Uterus (tissue), 4 donors: Measurements from ENCODE around the gene TRIP10. TPM values are rescaled to one million over a fixed set of nuclear protein-coding genes. Genes with fewer than 3 reads are reported as not detected.
"Not testable (repeated sequence)": the region's sequence is repeated elsewhere in the genome, so short reads cannot be mapped to it uniquely, and the experiment has no call there.

Source experiments
- DNase-seq, 2 donors: peaks; one replicate each; pipeline ENCODE4 v3.0.0-alpha.2; 2019 to 2020
- H3K27ac ChIP-seq, 2 donors: fragments of 200-600 bp; sonication (generic); 1 replicate in 1 of 2; 2 replicates in 1 of 2; pipeline ENCODE4 v1.5.1; 2016 to 2018
- H3K27me3 ChIP-seq, 2 donors: fragments of 200-600 bp; sonication (generic); one replicate each; pipeline ENCODE4 v1.5.1; 2018 to 2019; ENCODE audit warnings: control low read depth in 1 of 2
- H3K36me3 ChIP-seq, 2 donors: fragments of 200-600 bp; sonication (generic); one replicate each; pipeline ENCODE4 v1.5.1; 2019; ENCODE audit warnings: control low read depth in 1 of 2
- H3K4me1 ChIP-seq, 2 donors: fragments of 200-600 bp; sonication (generic); one replicate each; pipeline ENCODE4 v1.5.1; 2018 to 2019; ENCODE audit warnings: control low read depth in 1 of 2
- H3K4me3 ChIP-seq, 2 donors: fragments of 200-600 bp; sonication (generic); 1 replicate in 1 of 2; 2 replicates in 1 of 2; pipeline ENCODE4 v1.5.1; 2018 to 2019; ENCODE audit warnings: mild to moderate bottlenecking in 1 of 2
- H3K9me3 ChIP-seq, 2 donors: fragments of 200-600 bp; sonication (generic); one replicate each; pipeline ENCODE4 v1.5.1; 2019; ENCODE audit warnings: control low read depth in 1 of 2
- POLR2A ChIP-seq, 2 donors: fragments of 450-650 bp; IDR thresholded peaks; one replicate each; pipeline ENCODE4 v1.6.1; 2016; ENCODE audit warnings: antibody characterized with exemption in 2 of 2, mild to moderate bottlenecking in 1 of 2, moderate library complexity in 1 of 2
- intact Hi-C: fragments of 100-400 bp; cut with DNase I; formaldehyde crosslinking; loops from one replicate; pipeline ENCODE4 v1.15.1; 2023; ENCODE audit warnings: low total_unique reads
- total RNA-seq, 4 donors: library from RNA; depleted of rRNA in 3 of 4; stranded (reverse); fragments of >200 nt in 3 of 4; gene quantifications; one replicate each; pipeline versions ENCODE4 v1.1.0 to v1.2.4, GENCODE V29; 2014 to 2023
- TF ChIP-seq, protein P1 (sequence below), 4 experiments: fragments of 200-600 bp in 2 of 4; fragments of 450-650 bp in 2 of 4; sonication (generic) in 2 of 4; IDR thresholded peaks; one replicate each; pipeline ENCODE4 v1.5.1; 2016 to 2019; ENCODE audit warnings: antibody characterized with exemption in 4 of 4, mild to moderate bottlenecking in 2 of 4, moderate library complexity in 1 of 4
- donor health status: DM: yes; HTN: yes; CAD: no.

Gene TRIP10
- total RNA-seq, 4 donors from 2014 or later, result 36.0 to 144 (median 48.2) TPM

DNA sequence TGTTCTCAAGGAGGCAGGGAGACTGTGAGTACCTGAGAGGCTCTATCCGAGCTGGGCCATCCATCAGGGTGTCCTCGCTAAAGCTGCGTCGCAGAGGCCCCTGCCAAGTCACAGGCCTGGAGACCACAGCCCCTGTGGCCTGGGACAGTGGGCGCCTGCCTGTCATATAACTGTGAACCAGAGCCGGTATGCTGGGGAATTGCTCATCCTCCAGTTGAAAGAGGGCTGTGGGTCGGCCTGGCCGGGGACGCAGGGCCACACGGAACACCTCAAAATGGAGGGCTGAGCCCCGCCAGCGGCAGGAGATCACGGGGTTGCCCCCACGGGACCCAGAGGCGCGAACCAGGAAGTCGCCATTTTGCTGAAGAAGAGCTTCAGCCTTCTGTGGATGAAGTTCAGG is 21.1 kb downstream of the TRIP10 start:
- Histone ChIP-seq H3K27me3 (no peaks in the 10 kb centered on the region), H3K36me3 (no peaks in the 10 kb centered on the region), H3K4me1 (no peaks in the 10 kb centered on the region), H3K4me3 (no peak overlapping the region), H3K27ac (no peak overlapping the region), H3K9me3 (no peaks in the 10 kb centered on the region)
- intact Hi-C loops, result no loop called here
- no peak for DNase-seq
- no peak for TF ChIP-seq POLR2A (IDR thresholded peaks at IDR 0.05)
- TF ChIP-seq, protein P1, sequence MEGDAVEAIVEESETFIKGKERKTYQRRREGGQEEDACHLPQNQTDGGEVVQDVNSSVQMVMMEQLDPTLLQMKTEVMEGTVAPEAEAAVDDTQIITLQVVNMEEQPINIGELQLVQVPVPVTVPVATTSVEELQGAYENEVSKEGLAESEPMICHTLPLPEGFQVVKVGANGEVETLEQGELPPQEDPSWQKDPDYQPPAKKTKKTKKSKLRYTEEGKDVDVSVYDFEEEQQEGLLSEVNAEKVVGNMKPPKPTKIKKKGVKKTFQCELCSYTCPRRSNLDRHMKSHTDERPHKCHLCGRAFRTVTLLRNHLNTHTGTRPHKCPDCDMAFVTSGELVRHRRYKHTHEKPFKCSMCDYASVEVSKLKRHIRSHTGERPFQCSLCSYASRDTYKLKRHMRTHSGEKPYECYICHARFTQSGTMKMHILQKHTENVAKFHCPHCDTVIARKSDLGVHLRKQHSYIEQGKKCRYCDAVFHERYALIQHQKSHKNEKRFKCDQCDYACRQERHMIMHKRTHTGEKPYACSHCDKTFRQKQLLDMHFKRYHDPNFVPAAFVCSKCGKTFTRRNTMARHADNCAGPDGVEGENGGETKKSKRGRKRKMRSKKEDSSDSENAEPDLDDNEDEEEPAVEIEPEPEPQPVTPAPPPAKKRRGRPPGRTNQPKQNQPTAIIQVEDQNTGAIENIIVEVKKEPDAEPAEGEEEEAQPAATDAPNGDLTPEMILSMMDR (IDR thresholded peaks at IDR 0.05), result no peak

DNA sequence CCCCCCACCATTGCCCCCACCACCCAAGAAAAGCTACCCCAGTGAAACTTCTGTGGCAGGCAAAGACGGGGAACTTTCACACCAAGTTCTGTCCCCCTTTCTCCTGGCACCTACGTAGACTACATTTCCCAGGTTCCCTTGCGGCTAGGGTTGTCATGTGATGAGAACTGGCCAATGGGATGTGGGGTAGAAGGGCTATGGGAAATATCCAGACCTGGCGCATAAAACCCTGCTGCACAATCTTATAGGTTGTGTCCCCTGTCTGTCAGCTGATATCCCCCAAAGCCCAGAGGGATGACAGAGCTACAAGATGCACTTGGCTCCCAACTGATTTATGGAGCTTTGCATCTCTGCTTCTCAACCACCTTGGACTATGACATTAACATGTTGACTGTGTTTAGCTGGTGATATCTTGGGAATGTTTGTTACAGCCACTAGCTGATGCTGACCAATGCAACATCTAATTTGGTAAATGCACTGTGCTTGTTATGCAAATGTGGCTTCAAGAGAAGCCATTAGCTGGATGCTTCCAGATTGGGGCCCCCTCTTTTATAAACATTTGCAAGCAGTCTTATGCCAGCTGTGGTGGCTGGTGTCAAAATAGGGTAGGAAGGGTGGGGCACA is 21.7 kb downstream of the TRIP10 start:
- intact Hi-C loops, result no loop called here
- TF ChIP-seq POLR2A (IDR thresholded peaks at IDR 0.05), result no peak
- TF ChIP-seq, protein P1 (IDR thresholded peaks at IDR 0.05), result no peak
- H3K4me1 ChIP-seq, result no peaks in the 10 kb centered on the region
- no peaks in the 10 kb centered on the region for H3K36me3 ChIP-seq
- H3K27me3 ChIP-seq, result no peaks in the 10 kb centered on the region
- no peak overlapping the region for H3K27ac ChIP-seq
- H3K4me3 ChIP-seq, result no peak overlapping the region
- H3K9me3 ChIP-seq, result no peaks in the 10 kb centered on the region
- no peak for DNase-seq

DNA sequence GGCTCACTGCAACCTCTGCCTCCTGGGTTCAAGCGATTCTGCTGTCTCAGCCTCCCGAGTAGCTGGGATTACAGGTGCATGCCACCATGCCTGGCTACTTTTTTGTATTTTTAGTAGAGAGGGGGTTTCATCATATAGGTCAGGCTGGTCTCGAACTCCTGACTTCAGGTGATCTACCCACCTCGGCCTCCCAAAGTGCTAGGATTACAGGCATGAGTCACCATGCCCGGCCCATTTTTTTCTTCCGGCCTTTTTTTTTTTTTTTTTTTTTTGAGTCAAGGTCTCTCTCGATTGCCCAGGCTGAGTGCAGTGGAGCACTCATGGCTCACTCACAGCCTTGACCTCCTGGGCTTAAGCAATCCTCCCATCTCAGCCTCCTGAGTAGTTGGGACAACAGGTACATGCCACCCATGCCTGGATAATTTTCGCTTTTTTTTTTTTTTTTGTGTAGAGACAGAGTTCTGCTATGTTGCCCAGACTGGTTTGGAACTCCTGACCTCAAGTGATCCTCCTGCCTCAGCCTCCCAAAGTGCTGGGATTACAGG is 22.8 kb downstream of the TRIP10 start:
- H3K27me3 ChIP-seq, H3K9me3 ChIP-seq, H3K4me1 ChIP-seq, DNase-seq, intact Hi-C loops, H3K27ac ChIP-seq, H3K36me3 ChIP-seq, H3K4me3 ChIP-seq: not testable (repeated sequence)

DNA sequence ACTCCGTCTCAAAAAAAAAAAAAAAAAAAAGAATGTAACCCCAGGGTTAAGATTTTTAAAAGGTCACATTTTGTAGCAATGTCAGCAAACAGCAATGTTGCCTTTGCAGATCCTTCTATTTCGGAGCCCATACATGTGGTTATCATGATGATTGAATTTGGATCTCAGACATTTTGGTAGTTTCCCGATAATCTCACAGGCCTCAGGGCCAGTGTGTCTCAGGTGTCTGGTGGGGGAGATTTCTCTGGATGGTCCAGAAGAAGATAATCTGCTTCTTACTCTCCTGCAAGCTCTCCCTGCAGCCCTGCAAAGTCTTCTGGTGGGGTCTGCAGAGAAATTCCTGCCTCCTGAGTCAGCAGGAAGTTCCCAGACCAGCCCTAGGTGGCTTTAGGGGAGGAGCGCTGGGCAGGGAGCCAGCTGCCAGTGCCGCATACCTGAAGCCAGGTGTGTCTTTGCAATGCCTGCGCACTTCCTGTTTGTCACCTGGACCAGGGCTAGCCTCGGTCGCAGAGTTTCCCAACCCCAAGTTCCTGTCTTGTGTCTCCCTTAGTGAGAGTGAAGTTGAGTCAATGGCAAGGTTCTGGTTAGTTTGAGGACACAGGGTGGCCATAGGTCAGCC is 26.4 kb downstream of the TRIP10 start:
- no peak overlapping the region for H3K4me3 ChIP-seq
- H3K27ac ChIP-seq, result no peak overlapping the region

DNA sequence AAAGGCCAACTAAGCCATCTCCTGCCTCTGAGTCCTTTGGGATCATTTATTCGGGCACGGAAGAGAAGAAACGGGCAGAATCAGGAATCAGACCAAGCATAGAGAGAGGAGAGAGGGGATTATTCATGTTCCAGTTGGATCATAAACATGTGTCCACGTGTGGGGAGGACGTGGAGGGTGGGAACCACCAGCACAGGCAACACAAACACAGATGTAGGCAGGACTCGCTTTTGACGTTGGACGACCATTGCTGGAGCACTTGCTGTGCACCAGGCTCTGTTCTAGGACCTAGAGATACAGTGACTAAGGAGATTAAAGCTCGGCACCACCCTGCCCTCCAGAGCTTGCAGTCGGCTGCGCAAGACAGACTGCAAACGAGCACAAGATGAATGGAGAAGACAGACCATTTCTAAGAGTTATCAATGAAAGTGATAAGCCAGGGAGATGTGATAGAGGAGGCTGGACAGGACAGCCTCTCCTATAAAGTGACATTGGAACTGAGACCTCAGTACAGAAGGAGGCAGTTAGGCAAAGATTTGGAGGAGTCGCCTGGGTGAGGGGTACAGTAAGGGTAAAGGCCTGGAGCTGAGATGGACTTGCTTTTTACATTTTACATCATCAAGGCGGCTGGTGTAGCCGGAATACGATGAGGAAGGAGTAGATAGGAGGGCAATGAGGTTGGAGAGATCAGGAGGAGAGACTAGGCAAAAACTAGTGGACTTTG is 27.0 kb downstream of the TRIP10 start:
- no peak for DNase-seq
- no peaks in the 10 kb centered on the region for H3K9me3 ChIP-seq
- no peak overlapping the region for H3K27ac ChIP-seq
- H3K27me3 ChIP-seq, result peaks cover 0 to 9% of the 10 kb centered on the region in 2 donors
- TF ChIP-seq POLR2A (IDR thresholded peaks at IDR 0.05), result no peak
- TF ChIP-seq, protein P1 (IDR thresholded peaks at IDR 0.05), result no peak
- no peaks in the 10 kb centered on the region for H3K4me1 ChIP-seq
- H3K36me3 ChIP-seq, result no peaks in the 10 kb centered on the region
- intact Hi-C loops, result no loop called here
- no peak overlapping the region for H3K4me3 ChIP-seq

More for the DNA sequence above, 26.4 kb downstream of the TRIP10 start:
- Histone ChIP-seq H3K36me3 (no peaks in the 10 kb centered on the region), H3K4me1 (no peaks in the 10 kb centered on the region), H3K27me3 (peaks cover 0 to 9% of the 10 kb centered on the region in 2 donors), H3K9me3 (no peaks in the 10 kb centered on the region)
- no peak for TF ChIP-seq POLR2A (IDR thresholded peaks at IDR 0.05)
- TF ChIP-seq, protein P1 (IDR thresholded peaks at IDR 0.05), result no peak
- intact Hi-C loops, result no loop called here
- no peak for DNase-seq
